ENCODE data around the gene TMEM11.

DNA sequence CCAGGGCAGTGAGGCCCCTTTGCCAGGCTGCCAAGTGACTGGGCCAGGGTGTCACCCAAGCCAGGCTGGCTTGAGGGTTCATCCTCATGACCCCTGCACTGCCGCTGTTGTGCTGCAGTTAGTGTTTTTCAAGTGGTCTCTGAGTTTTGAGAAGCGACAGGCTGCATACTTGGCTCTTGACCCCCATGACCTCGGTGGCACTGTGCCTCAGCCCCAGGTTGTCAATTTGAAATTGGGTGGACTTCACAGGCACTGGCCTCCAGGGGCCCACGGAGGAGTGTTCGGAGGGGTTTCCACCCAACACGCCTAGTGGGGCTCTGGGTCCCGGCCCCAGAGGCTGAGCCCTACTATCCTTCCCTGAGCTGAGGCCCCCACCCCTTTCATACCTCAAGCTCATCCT lies 44.5 kb downstream of the TMEM11 start:
- TF ChIP-seq, protein P1, sequence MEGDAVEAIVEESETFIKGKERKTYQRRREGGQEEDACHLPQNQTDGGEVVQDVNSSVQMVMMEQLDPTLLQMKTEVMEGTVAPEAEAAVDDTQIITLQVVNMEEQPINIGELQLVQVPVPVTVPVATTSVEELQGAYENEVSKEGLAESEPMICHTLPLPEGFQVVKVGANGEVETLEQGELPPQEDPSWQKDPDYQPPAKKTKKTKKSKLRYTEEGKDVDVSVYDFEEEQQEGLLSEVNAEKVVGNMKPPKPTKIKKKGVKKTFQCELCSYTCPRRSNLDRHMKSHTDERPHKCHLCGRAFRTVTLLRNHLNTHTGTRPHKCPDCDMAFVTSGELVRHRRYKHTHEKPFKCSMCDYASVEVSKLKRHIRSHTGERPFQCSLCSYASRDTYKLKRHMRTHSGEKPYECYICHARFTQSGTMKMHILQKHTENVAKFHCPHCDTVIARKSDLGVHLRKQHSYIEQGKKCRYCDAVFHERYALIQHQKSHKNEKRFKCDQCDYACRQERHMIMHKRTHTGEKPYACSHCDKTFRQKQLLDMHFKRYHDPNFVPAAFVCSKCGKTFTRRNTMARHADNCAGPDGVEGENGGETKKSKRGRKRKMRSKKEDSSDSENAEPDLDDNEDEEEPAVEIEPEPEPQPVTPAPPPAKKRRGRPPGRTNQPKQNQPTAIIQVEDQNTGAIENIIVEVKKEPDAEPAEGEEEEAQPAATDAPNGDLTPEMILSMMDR (IDR thresholded peaks at IDR 0.05) = no peak
- TF ChIP-seq EP300 (IDR thresholded peaks at IDR 0.05) = no peak
